ENCODE results near the gene TUBGCP6.

TUBGCP6 gene

GRCh38 chr22:50216684-50217520, 27.9 kb downstream of the TUBGCP6 start:
- in situ Hi-C loops (cut with MboI; ENCODE audit: low sequenced_read_pairs): loop anchor here (25.0 kb wide), 2 partner anchors 280 to 455 kb away; no protein-coding TSS in a partner anchor

GRCh38 chr22:50216055-50216683, 28.7 kb downstream of the TUBGCP6 start:
- in situ Hi-C loops (cut with MboI; ENCODE audit: low sequenced_read_pairs): loop anchor here (25.0 kb wide), 2 partner anchors 279 to 454 kb away; no protein-coding TSS in a partner anchor

- in situ Hi-C loops (cut with MboI; ENCODE audit: low sequenced_read_pairs): loop anchor here (25.0 kb wide), 2 partner anchors 278 to 453 kb away; no protein-coding TSS in a partner anchor
Measured at GRCh38 chr22:50215297-50216054, 29.3 kb downstream of the TUBGCP6 start.

GRCh38 chr22:50213263-50213662, 31.6 kb downstream of the TUBGCP6 start:
- in situ Hi-C loops (cut with MboI; ENCODE audit: low sequenced_read_pairs): loop anchor here (25.0 kb wide), 2 partner anchors 276 to 451 kb away; no protein-coding TSS in a partner anchor

DNA sequence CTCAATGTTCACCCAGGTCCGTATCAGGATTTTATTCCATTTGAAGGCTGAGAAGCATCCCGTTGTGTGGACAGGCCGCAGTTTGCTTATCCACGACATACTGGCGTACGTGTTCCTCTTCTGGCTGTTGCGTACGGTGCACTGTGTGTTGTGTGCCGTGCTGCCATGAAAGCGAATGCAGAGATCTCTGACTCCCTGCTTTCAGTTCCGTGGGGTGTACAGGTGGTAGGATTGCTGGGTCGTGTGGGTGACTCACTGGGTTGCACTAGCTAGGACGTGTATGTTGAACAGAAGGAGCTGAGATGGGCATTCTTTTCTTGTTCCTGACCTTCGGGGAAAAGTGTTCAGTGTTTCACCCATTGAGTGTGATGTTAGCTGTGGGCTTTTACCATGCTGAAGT, 33.7 kb downstream of the TUBGCP6 start:
- in situ Hi-C loops (cut with MboI; ENCODE audit: low sequenced_read_pairs): loop anchor here (25.0 kb wide), 2 partner anchors 274 to 449 kb away; no protein-coding TSS in a partner anchor

- in situ Hi-C loops (cut with MboI; ENCODE audit: low sequenced_read_pairs): loop anchor here (25.0 kb wide), 2 partner anchors 273 to 448 kb away; no protein-coding TSS in a partner anchor
Measured at GRCh38 chr22:50210378-50211139, 34.3 kb downstream of the TUBGCP6 start.

DNA sequence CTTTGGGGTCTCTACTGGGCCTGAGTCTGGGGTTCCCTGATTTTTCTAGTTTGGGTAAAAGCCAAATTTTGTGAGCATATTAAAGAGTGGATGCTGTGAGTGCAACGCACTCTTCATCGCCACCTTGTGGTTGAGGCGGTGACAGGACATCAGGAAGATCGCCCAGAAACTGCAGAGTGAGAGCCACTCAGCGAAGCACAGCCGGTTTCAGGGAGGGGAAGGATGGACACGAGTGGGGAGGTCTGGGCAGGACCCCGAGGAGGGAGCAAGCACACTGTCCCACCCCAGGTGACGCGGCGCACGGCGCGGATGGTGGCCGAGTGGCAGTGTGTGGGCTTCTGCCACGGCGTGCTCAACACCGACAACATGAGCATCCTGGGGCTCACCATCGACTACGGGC, 34.9 kb downstream of the TUBGCP6 start:
- in situ Hi-C loops (cut with MboI; ENCODE audit: low sequenced_read_pairs): loop anchor here (25.0 kb wide), 2 partner anchors 273 to 448 kb away; no protein-coding TSS in a partner anchor

DNA sequence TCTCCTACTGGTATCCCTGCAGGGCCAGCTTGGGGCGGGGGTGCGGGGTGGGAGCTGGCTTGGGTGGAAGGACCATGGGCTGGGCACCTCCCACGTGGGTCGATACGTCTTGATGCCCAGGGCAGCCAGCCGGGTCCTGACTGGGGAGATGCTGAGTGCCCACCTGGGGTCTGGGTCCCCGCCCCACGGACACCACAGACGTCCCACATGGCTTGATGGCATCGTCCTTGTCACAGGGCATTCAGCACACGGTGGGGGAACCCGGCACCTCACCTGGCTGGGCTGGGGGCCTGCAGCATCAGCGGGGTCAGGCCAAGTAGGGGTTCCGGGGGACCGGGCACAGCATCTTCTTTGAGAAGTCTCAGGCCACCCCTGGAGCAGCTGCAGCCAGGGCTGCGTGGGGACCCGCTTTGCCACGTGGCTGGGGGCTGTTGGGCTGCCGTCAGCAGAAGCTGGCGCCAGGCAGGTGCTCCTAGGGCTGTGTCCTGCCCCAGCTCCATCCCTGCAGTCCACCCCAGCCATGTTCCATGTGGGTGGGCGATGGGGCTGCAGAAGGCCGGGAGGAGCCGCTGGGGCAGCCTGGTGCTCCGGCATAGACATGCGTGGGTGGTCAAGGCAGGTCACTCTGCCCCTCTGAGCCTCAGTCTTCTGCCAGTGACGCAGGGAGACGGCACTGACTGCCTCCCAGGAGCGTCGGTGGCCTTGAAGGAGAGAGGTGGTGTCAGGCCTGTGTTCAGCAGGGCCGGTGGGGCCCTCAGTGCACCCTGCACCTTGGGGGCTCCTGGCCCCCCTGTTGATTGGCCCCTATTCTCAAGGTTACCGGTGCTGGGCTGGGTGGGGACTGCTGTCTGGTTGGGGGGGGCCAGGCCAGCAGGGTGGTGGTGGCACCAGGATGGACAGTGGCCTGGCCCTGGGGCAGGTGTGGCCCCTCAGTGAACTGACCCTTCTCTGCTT, 35.6 kb downstream of the TUBGCP6 start:
- in situ Hi-C loops (cut with MboI; ENCODE audit: low sequenced_read_pairs): loop anchor here (25.0 kb wide), 2 partner anchors 272 to 447 kb away; no protein-coding TSS in a partner anchor

DNA sequence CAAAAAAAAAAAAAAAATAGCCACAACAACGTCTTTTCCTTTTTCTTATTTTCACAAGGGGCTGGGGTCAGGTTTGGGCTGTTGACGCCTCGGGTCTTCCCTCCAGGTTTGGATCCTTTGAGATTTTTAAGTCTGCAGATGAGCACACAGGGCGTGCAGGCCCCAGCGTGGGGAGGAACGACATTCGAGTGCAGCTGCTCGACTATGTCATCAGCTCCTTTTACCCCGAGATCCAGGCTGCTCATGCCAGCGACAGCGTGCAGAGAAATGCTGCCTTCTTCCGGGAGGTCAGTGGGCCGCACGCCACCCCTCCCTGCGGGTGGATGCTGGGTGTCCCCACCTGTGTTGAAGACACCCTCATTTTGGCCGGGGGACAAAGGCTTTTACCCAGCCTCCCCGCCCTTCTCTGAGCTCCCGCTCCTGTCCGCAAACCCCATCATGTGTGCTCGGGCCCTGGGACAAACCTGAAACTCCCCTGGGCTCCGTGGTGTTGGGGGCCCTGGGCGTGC, 36.3 kb downstream of the TUBGCP6 start:
- in situ Hi-C loops (cut with MboI; ENCODE audit: low sequenced_read_pairs): loop anchor here (25.0 kb wide), 2 partner anchors 271 to 446 kb away; no protein-coding TSS in a partner anchor

- in situ Hi-C loops (cut with MboI; ENCODE audit: low sequenced_read_pairs): loop anchor here (25.0 kb wide), 2 partner anchors 270 to 445 kb away; no protein-coding TSS in a partner anchor
Measured at GRCh38 chr22:50207383-50208140, 37.3 kb downstream of the TUBGCP6 start.

DNA sequence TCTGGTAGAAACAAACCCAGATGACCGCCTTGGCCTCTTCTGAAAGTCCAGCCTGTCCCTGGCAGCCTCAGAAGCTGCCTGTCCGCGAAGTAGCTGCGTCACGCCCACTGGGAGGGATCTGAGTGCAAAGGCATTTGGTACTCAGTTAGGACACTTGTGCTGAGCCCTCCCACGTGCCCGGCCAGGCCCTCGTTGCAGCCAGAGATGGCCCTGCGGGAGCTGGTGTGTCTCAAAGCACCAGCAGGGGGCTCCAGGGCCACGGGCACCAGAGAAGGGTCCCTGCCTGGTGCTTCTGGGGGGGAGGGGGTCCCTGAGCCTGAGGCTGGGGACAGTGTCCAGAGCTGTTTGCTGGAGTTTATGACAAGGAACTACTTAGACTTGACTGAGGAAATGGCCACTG, 38.2 kb downstream of the TUBGCP6 start:
- in situ Hi-C loops (cut with MboI; ENCODE audit: low sequenced_read_pairs): loop anchor here (25.0 kb wide), 2 partner anchors 269 to 444 kb away; no protein-coding TSS in a partner anchor

- in situ Hi-C loops (cut with MboI; ENCODE audit: low sequenced_read_pairs): loop anchor here (25.0 kb wide), 2 partner anchors 269 to 444 kb away; no protein-coding TSS in a partner anchor
Measured at GRCh38 chr22:50205781-50206569, 38.8 kb downstream of the TUBGCP6 start.

DNA sequence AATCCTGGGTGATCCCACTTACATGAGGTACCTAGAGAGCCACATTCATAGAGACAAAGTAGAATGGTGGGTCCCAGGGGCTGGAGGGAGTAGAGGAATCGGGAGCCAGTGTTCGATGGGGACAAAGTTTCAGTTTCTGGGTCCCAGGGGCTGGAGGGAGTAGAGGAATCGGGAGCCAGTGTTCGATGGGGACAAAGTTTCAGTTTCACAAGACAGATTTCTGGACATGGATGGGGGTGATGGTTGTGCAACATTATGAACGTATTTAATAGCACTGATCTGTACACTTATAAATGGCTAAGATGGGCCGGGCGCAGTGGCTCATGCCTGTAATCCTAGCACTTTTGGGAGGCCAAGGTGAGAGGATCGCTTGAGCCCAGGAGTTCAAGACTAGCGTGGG, 39.8 kb downstream of the TUBGCP6 start:
- in situ Hi-C loops (cut with MboI; ENCODE audit: low sequenced_read_pairs): loop anchor here (25.0 kb wide), 2 partner anchors 268 to 443 kb away; no protein-coding TSS in a partner anchor

- in situ Hi-C loops (cut with MboI; ENCODE audit: low sequenced_read_pairs): loop anchor here (25.0 kb wide), 2 partner anchors 267 to 442 kb away; no protein-coding TSS in a partner anchor
Measured at GRCh38 chr22:50204571-50204970, 40.3 kb downstream of the TUBGCP6 start.

GRCh38 chr22:50203288-50203687, 41.5 kb downstream of the TUBGCP6 start:
- in situ Hi-C loops (cut with MboI; ENCODE audit: low sequenced_read_pairs): loop anchor here (25.0 kb wide), 2 partner anchors 266 to 441 kb away; no protein-coding TSS in a partner anchor

- in situ Hi-C loops (cut with MboI; ENCODE audit: low sequenced_read_pairs): loop anchor here (25.0 kb wide), 2 partner anchors 265 to 440 kb away; no protein-coding TSS in a partner anchor
Measured at GRCh38 chr22:50202130-50202666, 42.6 kb downstream of the TUBGCP6 start.
